Measurements from ENCODE around the gene REST.
"Not testable (repeated sequence)": the region's sequence is repeated elsewhere in the genome, so short reads cannot be mapped to it uniquely, and the experiment has no call there.

Gene REST

DNA sequence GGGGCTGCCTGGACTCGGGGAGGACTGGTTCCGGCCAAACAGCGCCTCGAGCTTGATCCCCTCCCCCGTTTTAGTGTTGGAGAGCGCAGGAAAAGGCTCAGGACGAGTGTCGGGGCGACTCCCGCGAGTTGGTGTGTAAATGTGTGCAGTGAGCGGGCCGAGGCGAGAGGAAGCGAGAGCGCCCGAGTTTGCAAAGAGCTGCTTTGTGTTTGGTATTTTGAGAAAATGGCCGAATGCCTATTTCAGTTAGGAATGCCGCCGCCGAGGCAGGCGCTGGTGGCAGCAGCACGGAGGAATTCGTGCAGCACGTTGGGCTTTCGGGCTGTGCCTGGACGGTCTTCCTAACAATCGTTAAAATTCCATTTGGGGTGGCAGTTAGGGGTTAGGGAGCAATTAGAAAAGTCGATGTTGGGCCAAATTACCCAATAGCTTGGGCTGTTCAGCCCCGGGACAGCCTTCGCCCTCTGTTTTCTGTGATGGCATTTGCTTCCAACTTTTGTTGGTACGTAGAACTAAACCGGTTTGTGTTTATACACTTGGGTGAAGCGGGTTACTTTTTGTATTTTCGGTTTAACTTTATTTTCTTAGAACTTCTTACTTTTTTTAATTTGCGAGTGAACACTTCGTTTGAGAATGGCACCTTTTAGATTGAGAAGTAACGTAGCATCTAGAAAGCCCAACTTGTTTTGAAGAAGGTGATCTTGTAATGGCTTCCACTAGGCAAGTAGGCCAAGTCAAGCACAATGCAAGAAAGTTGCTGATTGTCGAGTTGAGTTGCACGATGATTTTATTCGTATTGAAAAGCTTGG, 1.6 kb downstream of the REST start:
- DNase-seq (ENCODE audit: low read depth in 3 of 3), result peak in 2 of 3 experiments; percentile 5 to 56

DNA sequence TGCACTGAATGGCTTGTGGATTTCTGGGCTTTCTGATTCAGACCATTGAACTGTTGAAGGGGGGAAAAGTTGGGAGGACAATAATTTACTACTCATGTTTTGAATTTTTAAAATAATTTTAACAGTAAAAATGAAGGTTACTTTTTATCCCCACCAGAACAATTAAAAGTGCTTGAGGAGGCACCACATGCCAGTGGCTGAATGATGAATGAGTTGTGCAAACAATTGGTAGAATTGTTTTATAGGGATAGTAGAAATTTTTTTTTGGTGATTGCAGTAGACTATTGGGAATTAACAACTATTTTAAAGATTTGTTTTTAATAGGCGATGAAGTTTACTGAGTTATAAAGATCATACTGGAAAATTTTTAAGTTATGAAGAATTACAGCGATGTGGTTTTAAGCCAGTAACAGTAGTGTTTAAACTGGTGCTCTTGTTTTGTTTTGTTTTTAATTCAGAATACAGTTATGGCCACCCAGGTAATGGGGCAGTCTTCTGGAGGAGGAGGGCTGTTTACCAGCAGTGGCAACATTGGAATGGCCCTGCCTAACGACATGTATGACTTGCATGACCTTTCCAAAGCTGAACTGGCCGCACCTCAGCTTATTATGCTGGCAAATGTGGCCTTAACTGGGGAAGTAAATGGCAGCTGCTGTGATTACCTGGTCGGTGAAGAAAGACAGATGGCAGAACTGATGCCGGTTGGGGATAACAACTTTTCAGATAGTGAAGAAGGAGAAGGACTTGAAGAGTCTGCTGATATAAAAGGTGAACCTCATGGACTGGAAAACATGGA, 2.7 kb downstream of the REST start:
- no peak for DNase-seq (ENCODE audit: low read depth in 3 of 3)

DNA sequence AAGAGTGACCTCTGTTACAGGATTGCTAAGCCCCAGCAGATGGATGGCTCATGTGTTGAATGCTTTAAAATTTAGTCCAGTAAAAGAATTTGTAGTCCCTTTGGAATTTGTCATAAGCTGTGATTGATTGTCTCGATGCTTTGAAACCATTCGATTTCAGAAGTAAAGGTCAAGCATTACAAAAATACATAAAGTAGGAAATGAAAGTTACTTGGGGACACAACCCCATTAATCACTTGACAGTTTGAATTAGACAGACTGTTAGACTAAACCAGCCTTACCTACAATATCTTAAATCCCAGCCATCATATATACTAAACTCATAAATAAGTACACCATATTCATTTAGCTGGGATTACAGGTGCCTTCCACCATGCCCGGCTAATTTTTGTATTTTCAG, 6.6 kb downstream of the REST start:
- DNase-seq (ENCODE audit: low read depth in 3 of 3), result no peak

DNA sequence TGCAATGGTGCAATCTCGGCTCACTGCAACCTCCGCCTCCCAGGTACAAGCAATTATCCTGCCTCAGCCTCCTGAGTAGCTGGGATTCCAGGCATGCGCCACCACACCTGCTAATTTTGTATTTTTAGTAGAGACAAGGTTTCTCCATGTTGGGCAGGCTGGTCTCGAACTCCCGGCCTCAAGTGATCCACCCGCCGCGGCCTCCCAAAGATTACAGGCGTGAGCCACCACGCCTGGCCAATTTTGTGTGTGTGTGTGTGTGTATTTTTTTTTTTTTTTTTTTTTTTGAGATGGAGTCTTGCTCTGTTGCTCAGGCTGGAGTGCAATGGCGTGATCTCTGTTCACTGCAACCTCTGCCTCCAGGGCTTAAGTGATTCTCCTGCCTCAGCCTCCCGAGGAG, 7.3 kb downstream of the REST start:
- DNase-seq (ENCODE audit: low read depth in 3 of 3), result not testable (repeated sequence)

DNA sequence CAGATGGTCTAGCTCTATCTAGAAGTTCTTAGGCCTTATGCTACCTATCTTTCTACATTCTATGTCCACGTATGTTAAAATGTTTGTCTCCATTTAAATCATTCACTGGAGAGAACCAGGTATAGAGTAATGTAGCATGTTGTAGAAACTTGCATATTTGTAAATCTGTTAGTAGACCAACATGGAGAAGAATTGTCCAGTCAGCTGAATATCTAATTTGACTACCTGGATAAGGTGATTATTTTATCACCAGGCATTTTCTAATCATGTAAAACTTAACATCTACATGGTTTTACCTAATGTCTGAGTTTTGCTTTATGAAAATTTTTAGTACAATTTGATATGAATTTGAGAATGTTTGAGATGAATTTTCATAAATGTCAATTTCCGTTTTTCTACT, 19.5 kb downstream of the REST start:
- DNase-seq (ENCODE audit: low read depth in 3 of 3), result no peak

DNA sequence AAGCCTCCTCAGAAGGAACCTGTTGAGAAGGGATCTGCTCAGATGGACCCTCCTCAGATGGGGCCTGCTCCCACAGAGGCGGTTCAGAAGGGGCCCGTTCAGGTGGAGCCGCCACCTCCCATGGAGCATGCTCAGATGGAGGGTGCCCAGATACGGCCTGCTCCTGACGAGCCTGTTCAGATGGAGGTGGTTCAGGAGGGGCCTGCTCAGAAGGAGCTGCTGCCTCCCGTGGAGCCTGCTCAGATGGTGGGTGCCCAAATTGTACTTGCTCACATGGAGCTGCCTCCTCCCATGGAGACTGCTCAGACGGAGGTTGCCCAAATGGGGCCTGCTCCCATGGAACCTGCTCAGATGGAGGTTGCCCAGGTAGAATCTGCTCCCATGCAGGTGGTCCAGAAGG, 22.9 kb downstream of the REST start:
- no peak for DNase-seq (ENCODE audit: low read depth in 3 of 3)

DNA sequence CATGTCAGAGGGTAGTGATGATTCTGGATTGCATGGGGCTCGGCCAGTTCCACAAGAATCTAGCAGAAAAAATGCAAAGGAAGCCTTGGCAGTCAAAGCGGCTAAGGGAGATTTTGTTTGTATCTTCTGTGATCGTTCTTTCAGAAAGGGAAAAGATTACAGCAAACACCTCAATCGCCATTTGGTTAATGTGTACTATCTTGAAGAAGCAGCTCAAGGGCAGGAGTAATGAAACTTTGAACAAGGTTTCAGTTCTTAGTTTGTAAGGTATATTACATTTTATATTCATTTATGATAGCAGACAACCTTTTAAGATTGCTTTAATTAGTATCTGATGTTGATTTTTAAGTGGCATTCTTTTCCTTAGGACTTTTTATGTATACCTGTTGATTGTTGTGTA, 24.2 kb downstream of the REST start:
- DNase-seq (ENCODE audit: low read depth in 3 of 3), result no peak

DNA sequence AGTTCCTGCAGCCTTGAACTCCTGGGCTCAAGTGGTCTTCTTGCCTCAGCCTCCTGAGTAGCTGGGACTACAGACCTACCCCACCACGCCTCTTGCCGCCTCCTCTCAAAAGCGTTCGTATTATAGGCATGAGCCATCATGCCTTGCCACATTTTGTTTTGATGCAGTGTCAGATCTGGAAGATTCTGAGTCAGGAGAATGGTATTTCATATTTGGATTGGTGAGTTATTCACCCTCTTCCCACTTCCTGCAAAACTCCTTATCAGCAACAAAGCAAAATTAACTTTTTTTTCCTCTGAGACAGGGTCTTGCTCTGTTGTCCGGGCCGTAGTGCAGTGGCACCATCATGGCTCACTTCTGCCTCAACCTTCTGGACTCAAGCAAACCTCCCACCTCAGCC, 29.6 kb downstream of the REST start:
- DNase-seq (ENCODE audit: low read depth in 3 of 3), result no peak

DNA sequence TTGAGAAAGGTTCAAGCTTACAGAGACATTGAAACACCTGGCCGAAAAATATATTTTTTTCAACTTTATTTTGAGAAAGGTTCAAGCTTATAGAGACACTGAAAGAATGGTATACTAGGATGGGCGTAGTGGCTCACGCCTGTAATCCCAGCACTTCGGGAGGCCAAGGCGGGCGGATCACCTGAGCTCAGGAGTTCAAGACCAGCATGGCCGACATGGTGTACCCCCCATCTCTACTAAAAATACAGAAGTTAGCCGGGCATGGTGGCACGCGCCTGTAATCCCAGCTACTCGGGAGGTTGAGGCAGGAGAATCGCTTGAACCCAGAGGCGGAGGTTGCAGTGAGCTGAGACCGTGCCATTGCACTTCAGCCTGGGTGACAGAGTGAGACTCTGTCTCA, 32.1 kb downstream of the REST start:
- not testable (repeated sequence) for DNase-seq (ENCODE audit: low read depth in 3 of 3)

DNA sequence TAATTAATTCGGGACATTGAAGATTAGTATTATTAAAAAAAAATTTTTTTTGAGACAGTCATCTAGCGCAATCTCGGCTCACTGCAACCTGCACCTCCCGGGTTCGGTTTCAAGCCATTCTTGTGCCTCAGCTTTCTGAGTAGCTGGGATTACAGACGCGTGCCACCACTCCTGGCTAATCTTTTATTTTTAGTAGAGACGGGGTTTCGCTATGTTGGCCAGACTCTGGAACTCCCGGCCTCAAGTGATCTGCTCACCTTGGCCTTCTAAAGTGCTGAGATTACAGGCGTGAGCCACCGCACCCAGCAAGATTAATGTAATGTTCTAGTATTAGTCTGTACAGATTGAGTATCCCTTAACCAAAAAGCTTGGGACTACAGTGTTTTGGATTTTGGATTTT, 32.7 kb downstream of the REST start:
- DNase-seq (ENCODE audit: low read depth in 3 of 3), result no peak

DNA sequence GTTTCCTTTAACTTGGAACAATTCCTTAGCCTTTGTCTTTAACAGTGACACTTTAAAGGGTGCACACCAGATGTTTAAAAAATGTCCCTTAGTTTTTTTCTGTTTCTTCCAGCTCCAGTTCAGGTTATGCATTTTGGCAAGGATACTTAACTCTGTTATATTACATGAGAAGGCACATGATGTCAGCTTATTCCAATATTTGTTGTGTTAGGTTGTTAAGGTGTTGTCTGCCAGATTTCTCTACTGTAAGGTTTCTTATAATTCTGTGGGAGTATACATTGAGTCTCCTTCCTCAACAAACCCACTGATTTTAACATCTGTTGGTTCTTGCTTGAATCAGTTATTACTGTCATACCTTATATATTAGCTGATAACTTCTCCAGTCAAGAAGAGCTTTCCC, 33.3 kb downstream of the REST start:
- DNase-seq (ENCODE audit: low read depth in 3 of 3), result no peak

DNA sequence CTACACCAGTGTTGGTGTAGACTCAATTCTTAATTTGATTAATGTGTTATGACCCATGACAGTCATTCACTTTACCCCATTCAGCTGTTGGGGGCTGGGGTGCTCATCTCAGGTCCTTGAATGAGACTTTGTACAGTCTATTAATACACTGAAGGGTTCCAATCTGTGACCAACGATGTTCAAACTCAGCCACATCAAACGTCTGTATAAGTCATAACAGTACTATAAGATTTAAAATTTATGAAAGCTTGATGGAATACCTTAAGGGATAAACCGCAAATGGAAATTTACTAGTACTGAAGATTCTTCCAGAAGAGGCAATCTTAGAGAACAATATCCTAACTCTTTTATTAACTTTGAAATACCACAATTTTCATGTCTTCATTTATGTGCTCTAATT, 33.7 kb downstream of the REST start:
- no peak for DNase-seq (ENCODE audit: low read depth in 3 of 3)

DNA sequence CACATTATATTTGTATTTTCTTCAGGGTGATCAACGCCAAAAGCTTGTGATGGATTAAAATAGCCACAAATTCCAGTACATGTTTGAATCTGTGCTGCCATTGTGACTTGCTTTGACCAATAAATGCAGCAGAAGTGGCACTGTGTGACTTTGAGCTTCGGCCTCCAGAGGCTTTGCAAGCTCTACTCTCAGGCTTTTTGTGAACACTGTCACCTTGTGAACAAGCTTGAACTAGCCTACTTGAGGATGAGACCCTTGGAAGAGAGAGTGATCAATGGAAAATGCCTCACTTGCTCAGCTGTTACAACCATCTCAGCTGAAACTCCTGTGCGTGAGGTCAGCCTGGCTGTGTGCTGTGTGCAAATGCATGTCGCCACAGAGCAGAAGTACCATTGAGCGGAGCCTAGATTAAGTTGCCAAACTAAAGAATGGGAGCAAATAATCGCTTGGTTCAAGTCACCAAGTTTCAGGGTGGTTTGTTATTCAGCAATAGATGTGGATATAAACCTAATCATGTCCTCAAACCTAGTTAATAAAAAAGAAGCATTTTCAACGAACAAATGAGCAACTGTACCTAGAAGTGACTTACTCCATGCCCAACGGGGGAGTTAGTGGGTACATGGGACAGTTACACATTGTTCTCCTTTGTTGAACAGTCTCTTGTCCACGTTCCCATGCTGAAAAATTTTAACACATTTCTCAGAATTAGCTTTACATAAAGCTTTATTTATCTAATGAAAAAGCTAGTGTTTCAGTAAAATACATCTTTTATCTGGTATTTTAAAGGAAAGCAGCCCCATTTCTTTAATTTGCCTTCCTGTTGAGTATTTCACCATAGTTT, 46.2 kb downstream of the REST start:
- DNase-seq (ENCODE audit: low read depth in 3 of 3), result no peak

DNA sequence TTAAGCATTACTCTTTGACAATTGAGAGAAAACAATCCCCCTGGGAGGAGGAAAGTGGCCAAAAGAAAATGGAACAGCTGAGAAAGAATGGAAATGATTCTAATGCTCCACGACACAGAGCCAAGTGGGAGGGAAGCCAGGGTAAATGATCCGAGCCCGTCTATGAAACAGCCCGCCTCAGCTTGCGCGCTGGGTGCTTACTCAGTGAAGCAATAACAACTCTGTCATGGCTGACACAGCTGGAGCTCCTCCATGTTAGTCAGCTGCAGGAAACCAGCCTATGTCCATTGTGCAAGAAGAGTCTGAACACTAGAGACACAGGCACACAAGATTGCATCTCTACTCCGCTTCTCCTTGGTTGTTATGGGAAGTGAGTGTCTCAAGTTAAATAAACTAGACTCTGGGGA, 50.4 kb downstream of the REST start:
- DNase-seq (ENCODE audit: low read depth in 3 of 3), result no peak

DNA sequence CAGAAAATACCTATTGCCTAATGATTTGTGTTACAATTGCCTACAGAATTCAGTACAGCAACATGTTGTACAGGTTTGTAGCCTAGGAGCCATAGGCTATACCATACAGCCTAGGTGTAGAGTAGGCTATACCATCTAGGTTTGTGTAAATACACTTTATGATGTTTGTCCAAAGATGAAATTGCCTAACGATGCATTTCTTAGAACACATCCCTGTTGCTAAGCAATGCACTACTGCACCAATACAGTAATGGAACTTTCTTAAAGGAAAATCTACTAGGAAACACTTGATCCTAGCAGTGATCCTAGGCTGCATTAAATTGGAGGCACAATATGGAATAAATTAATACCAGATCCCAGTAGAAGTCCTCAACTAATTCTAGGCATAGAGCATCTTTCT, 51.4 kb downstream of the REST start:
- DNase-seq (ENCODE audit: low read depth in 3 of 3), result no peak

DNA sequence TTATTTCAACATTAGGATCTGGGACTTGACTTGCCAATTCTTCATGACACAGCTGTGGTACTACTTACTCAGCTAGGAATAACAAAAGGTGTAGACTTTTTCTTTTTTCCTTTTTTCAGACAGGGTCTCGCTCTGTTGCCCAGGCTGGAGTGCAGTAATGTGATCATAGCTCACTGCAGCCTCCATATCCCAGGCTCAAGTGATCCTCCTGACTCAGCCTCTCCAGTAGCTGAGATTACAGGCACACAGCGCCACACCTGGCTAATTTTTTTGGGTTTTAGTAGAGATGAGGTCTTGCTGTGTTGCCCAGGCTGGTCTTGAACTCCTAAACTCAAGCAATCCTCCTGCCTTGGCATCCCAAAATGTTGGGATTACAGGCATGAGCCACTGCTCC, 53.4 kb downstream of the REST start:
- no peak for DNase-seq (ENCODE audit: low read depth in 3 of 3)

DNA sequence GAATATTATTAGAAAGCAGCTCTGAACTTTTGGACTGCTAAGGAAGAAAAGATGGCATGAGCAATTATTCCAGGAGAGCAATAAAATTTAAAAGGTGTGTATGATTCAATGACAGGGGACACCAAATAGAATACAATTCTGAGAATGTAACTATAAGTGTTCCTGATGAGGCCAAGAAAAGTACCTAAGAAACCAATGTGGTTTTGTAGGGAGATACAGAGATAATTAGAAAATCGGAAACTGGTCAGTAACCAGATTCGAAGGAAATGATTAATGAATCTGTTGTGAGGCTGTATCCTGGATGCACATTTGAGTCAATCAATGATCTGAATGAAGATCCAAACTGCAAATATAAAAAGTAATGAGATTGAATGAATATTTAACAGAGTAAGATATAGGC, 63.7 kb downstream of the REST start:
- DNase-seq (ENCODE audit: low read depth in 3 of 3), result no peak

DNA sequence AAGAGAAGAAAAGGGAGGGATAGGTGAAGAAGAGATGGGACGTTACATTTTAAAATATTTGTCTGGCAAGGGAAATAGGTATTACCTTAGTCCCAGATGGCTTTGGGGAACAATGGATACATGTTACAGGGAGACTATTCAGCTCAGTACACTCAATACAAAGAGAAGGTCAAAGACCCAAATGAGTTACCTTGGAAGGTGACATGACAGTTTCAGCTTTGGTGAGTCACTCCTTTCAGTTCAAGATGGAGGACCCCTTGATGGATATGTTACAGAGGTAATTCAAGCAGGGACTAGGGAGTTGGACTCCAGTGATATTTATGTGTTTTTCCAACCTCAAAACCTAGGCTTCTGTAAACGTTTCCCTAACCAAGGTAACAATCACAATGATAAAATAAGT, 64.7 kb downstream of the REST start:
- no peak for DNase-seq (ENCODE audit: low read depth in 3 of 3)

DNA sequence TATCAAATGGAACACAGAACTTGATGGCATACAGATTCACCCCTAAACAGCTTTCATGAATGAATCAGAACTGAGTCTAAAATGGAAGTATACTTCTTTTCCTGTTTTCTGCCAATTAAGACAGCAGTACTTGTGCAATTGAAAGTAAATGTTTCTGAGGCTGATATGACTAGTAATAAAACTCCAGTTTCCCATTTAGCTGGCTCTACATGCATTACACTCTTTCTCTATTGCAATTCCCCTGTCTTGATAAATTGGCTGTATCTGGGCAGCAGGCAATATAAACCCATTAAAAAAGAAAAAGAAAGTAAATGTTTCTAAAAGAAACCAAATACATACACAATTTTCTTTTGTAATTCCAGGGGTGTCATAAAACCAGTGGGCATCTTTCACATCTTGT, 65.1 kb downstream of the REST start:
- DNase-seq (ENCODE audit: low read depth in 3 of 3), result no peak

DNA sequence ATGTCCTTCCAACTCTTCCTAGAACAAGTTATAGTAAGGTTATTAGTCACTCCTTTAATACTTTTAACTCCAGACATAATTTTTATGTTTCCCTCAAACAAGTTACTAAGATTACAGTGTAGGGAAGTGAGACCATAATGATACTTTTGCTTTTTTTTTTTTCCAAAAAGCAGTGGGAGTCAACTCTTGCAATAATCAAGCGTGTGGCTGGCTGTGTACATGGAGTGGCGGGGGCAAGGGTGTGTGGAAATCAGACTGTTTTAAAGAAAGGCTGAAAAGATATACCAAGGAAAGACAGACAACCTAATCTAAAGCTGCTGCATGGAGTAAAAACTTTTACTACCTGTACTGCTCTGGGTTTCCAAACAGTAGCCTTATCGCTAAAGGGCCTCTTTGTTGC, 65.6 kb downstream of the REST start:
- no peak for DNase-seq (ENCODE audit: low read depth in 3 of 3)

DNA sequence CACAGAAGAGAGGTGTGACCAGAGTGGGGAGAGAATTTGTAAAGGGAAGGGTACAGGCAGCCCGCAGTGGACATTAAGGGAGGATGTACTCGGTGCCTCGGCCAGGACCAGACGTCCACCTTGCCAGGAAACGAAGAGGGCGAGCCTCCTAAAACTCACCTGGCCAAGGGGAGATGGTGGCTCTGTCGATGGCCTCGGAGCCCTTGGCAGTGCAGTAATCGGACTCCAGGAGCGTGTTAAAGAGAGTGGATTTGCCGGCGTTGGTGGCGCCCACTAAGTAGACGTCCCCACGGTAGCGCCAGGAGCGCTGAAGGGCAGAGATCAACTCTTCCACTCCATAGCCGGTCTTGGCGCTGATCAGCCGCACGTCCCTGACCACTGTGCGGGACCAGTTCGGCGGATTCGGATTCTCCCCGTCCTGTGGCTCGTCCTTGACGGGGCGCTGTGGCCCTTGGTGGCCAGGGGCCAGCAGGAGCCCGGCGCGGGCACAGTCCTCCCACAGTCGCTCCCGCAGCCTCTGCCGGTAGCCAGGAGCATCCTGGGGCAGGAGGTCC, 68.7 kb downstream of the REST start:
- DNase-seq (ENCODE audit: low read depth in 3 of 3), result no peak

DNA sequence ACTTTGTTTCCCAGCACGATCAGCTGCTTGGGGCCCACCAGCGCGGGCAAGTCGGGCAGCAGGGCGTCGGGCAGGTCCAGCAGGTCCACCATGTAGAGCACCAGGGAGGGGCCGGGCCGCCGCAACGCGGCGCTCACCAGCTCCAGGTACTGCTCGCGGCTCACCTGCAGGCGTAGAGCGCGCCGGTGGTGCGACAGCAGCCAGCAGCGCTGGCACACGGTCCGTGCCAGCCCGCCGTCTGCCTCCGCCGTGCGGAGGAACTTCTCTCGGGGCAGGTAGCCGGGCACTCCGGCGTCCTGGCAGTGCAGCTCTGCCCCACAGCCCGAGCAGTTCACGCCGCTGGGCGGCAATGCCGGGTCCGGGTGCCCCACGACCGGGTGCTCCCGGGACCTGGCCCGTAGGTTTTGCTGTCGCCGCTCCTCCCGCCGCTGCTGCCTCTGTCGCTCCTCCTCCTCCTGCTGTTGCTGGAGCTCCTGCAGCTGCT, 69.2 kb downstream of the REST start:
- peak in 2 of 3 experiments; percentile 16 to 27 for DNase-seq (ENCODE audit: low read depth in 3 of 3)
